LHCN-M2 (cell line): Measurements from ENCODE around the gene SYT15B. TPM values are rescaled to one million over a fixed set of nuclear protein-coding genes. Genes with fewer than 3 reads are reported as not detected.
"Not testable (repeated sequence)": the region's sequence is repeated elsewhere in the genome, so short reads cannot be mapped to it uniquely, and the experiment has no call there.

Experiments used
- DNase-seq: peaks from one replicate; pipeline ENCODE4 v3.0.0-alpha.2; 2012; ENCODE audit warnings: low read depth
- polyA plus RNA-seq: library from polyadenylated mRNA; unstranded; fragments of >200 nt; gene quantifications from one replicate; pipeline ENCODE4 v1.2.1, GENCODE V29; 2012; ENCODE audit warnings: missing spikeins
- total RNA-seq: library from RNA; depleted of rRNA; stranded (reverse); fragments of >200 nt; gene quantifications from 2 replicates; pipeline ENCODE4 v1.2.3, GENCODE V29; 2014; rRNA removed

SYT15B gene
- total RNA-seq = under 0.01 TPM in 1 of 2 replicates, not detected in the other
- polyA plus RNA-seq = 0.17 TPM

DNA sequence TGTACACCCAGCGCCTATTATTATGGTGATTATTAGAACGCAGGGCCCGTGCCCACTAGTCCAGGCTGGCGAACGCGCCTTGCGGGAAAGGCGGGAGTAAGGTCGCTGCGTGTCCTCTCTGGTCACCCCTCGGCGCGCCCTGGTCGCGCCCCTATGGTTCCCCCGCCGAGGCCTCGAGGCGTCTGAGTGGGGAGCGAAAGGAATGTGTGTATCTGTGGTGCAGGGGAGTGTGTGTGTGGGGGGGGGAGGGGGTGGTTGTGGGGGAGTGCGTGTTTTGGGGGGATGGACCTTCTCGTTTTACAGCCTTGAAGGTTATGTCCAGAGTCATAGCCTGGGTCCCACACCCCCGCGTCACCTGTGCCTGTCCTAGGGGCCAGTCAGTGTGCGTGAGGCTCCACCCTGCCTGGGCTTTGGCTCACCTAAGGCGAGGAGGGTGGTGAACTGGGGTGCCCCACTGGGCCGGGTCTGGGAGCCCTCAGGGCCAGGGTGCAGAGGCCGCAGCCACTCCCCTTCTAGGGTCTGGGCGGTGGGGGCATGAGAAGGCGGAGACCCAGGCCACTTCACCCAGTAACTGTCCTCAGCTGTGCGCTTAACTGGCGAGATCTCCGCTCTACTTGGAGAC, at the start of gene SYT15B:
SYT15B (minus strand) TSS at position 39 of the 622 bp plus-strand sequence. CDS start 952 bp downstream, outside the sequence.
- not testable (repeated sequence) for DNase-seq

DNA sequence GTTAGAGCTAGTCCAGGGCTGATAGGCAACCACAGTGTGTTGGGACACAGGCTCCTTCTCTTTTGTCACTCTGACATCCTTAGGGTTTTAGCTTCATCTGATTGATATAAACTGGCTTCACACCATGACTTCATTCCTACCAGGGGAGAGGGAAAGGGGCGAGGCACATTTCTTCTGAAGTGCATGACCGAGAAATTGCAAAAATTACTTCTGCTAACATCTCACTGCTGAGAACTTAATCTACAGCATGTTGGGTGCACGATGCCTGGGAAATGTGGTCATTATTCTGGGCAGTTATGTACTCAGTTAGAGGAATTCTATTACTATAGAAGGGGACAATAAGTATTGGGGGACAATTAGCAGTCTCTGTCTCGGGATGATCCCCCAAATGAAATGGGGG, 16.2 kb upstream of the SYT15B start:
- not testable (repeated sequence) for DNase-seq

GRCh38 chr10:47775361-47776231, 12.2 kb upstream of the SYT15B start:
- DNase-seq = peak; percentile 44

GRCh38 chr10:47770745-47771144, 7.4 kb upstream of the SYT15B start:
- not testable (repeated sequence) for DNase-seq

- not testable (repeated sequence) for DNase-seq
Observed at GRCh38 chr10:47768578-47769115, 5.3 kb upstream of the SYT15B start.

DNA sequence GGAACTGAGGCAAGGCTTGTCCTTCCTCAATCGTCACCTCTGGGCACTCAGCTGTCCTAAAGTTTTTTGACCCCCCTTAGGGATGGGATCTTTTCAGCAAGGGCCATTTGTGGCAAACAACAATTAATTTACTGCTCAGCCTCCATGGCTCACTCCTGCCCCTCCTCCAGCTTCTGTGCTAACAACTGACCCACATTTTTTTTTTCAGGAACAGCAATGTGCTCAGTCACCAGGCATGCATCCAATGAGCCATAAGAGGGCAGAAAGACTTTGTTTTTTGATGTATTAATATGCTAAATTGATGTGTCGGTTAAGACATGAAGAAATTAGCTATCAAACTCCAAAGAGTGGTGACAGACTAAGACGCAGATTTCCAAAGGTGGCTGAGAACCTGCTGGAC, 4.7 kb upstream of the SYT15B start:
- peak; percentile 10 for DNase-seq

- not testable (repeated sequence) for DNase-seq
Observed at GRCh38 chr10:47767236-47767635, 3.8 kb upstream of the SYT15B start.

GRCh38 chr10:47765232-47765631, 1.8 kb upstream of the SYT15B start:
- not testable (repeated sequence) for DNase-seq

GRCh38 chr10:47762674-47763553, 478 bp downstream of the SYT15B start:
- not testable (repeated sequence) for DNase-seq

DNA sequence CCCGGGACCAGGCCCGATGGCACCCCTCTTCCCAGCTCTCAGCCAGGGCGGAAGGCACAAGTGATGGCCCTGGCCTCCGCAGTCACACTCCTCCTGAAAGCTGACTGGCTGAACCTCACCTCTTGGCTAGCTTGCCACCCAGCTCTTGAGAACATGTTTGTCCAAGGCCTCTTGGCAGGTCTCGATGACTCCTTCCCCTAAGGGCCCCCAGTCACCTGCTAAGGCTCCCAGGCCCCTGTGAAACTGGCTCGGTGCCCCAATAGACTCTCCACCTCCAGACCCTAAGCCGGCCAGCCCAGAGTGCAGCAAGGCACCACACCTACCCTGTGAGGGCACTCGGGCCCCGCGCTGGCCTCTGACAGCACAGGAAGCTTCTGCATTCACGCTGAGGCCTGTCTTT, 4.5 kb downstream of the SYT15B start:
- not testable (repeated sequence) for DNase-seq

DNA sequence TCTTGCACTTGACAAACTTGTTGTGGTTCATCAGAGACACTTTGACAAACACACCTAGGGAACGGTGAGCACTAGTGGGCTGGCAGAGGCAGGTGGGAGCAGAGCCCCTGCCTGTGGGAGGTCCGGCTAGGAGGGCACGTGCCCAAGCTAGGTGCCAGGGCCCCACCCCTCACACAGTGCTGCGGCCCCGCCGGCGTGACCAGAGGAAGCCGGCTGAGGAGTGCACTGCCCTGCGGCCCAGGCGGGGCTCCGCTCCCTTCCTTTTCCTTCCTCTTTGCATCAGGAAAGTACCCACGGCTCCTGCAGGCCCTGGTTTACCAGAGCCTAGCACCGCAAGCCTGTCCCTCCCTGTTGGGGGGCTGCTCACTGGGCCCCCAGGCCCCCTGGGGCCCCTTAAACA, 7.2 kb downstream of the SYT15B start:
- DNase-seq = not testable (repeated sequence)

DNA sequence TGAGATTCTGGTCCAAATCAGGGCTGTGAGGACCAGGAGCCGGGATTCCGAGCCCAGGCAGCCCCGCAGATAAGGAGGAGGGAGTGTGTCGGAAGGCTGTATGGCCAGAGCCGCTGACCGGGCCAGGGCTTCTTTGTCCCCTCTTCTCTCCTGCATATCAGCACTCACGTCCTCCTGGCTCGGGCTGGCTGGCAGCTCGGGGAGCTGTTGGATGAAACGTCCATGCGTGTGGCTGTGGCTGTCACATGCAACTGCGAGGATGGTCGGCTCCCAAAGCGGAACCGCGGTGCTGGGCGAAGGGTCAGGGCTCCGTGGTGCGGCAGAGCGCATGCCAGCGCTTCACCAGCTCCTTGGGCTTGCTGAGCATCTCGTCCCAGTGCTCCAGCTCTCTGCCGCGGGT, 9.5 kb downstream of the SYT15B start:
- not testable (repeated sequence) for DNase-seq

- not testable (repeated sequence) for DNase-seq
Observed at GRCh38 chr10:47753176-47753575, 10.2 kb downstream of the SYT15B start.

DNA sequence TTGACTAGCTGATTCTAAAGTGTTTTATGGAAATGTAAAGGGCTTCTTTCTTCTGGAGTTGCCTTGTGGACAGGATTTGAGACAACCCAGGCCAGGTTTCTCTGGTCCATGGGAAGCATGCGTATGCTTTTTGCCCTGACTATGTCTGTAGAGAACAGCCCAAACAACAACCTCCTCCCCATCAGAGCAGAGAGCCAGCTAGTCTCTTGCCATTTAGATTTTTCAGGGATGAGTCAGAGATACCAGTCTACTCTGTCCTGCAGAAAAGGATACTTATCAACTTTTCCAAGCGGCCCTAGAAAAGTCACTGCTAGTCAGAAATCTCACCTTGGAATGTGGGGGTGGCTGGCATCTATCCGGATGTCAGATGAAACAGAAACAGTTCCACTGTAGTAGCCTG, 11.6 kb downstream of the SYT15B start:
- DNase-seq = not testable (repeated sequence)

DNA sequence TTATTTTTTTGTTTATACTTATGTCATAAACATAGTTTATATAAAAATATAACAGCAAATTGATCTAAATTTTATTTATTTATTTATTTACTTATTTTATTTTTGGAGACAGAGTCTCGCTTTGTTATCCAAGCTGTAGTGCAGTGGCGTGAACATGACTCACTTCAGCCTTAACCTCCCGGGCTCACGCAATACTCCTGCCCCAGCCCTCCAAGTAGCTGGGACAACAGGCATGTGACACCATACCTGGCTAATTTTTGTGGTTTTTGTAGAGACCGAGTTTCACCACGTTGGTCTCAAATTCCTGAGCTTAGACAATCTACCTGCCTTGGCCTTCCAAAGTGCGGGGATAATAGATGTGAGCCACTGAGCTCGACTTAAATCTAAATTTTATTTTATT, 13.0 kb downstream of the SYT15B start:
- DNase-seq = not testable (repeated sequence)

DNA sequence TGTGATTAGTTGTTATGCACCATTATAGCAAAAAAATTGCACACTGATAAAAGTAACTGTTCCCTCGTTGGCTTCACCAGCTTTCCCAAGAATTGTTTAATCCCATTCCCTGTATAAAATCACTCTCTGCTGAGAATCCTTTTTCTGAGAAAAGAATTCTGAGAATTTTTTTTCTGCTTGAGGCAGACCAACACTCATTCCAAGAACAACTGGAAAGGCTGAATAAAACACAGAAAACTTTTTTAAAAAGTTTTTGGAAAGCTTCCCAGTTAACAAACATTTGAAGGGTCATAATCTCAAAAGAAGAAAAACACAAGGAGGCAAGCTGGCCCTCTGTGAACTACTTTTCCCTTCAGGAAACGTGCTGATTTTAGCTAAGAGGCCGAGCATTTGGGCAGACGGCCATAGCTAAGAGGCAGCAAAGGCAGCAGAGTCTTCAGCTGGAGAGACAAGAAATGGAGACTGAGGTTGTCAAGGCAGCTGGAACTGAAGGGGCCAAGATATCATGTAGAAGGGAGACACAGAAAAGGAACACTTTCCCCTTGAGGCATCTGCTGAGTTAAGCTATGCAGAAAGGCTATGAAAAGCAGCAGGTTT, 16.5 kb downstream of the SYT15B start:
- not testable (repeated sequence) for DNase-seq

- not testable (repeated sequence) for DNase-seq
Observed at GRCh38 chr10:47744881-47745280, 18.5 kb downstream of the SYT15B start.

GRCh38 chr10:47743611-47744550, 19.5 kb downstream of the SYT15B start:
- DNase-seq = peak; percentile 8

DNA sequence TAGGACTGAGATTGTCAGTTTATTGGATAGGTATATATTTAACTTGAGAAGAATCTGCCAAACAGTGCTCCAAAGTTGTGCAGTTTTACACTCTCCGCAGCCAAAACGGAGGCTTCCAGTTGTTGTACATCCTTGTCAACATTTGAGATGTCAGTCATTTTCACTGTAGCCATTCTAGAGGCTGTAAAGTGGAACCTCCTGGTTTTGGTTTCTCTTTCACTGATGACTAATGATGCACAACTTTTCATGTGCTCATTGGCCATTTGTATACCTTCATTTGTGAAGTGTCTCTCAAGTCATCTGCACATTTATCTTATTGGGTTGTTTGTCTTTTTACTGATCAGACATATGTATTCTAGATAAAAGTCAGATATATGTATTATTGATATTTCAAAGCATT, 22.5 kb downstream of the SYT15B start:
- DNase-seq = not testable (repeated sequence)

DNA sequence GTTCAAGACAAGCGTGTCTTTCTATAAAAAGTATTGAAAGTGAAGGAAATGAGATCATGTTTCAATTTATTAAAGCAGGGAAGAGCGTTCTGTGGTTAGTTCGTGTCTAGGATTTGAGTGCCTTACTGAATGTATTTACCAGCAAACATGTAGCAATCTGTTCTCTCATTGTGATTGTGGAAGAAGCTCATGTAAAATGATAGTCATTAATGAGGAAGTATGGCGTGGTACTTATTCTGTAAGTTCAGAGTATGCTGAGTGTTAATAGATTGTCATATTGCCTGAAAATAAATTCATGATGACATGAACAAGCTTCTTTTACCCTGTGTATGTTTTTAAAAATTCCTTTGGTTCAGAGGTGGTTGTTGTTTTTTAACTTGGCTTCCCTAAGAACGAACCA, 32.5 kb downstream of the SYT15B start:
- DNase-seq = not testable (repeated sequence)
